ENCODE data around the gene CAMK2D. TPM values are rescaled to one million over a fixed set of nuclear protein-coding genes. Genes with fewer than 3 reads are reported as not detected.

The CAMK2D gene
- total RNA-seq, 1 experiment from 2014 or later = 15.4 TPM

Other genes with a start within 250 kb of the CAMK2D start
- gene ARSJ, start 217.9 kb upstream of the CAMK2D start, total RNA-seq (2014; rRNA removed) = 16.4 and 19.1 TPM in 2 replicates